Measurements from ENCODE around the gene HIVEP1.

The HIVEP1 gene

GRCh38 chr6:11974089-11974488 lies 38.0 kb upstream of the HIVEP1 start:
- Histone ChIP-seq H3K27me3 (ENCODE audit: control insufficient read depth in 1 of 2, insufficient read depth in 2 of 2, low read length in 2 of 2) (no peaks in the 10 kb centered on the region), H3K27ac (ENCODE audit: low read length) (no peak overlapping the region), H3K4me3 (ENCODE audit: low read length in 2 of 2) (no peak overlapping the region), H3K9me3 (ENCODE audit: control insufficient read depth in 2 of 2, low read length in 2 of 2) (no peaks in the 10 kb centered on the region), H3K4me1 (ENCODE audit: control insufficient read depth, insufficient read depth, low read length) (no peaks in the 10 kb centered on the region), H3K9ac (ENCODE audit: low read length in 2 of 2) (no peak overlapping the region), H3K36me3 (ENCODE audit: control insufficient read depth in 2 of 2, insufficient read depth in 2 of 2, low read length in 2 of 2) (no peaks in the 10 kb centered on the region)

GRCh38 chr6:11975353-11975977 lies 36.6 kb upstream of the HIVEP1 start:
- Histone ChIP-seq H3K4me3 (ENCODE audit: low read length in 2 of 2) (no peak overlapping the region), H3K36me3 (ENCODE audit: control insufficient read depth in 2 of 2, insufficient read depth in 2 of 2, low read length in 2 of 2) (no peaks in the 10 kb centered on the region), H3K9ac (ENCODE audit: low read length in 2 of 2) (no peak overlapping the region), H3K9me3 (ENCODE audit: control insufficient read depth in 2 of 2, low read length in 2 of 2) (no peaks in the 10 kb centered on the region), H3K4me1 (ENCODE audit: control insufficient read depth, insufficient read depth, low read length) (no peaks in the 10 kb centered on the region), H3K27me3 (ENCODE audit: control insufficient read depth in 1 of 2, insufficient read depth in 2 of 2, low read length in 2 of 2) (no peaks in the 10 kb centered on the region), H3K27ac (ENCODE audit: low read length) (no peak overlapping the region)

GRCh38 chr6:11976489-11976888 lies 35.6 kb upstream of the HIVEP1 start:
- H3K9ac ChIP-seq (ENCODE audit: low read length in 2 of 2) = no peak overlapping the region
- H3K27me3 ChIP-seq (ENCODE audit: control insufficient read depth in 1 of 2, insufficient read depth in 2 of 2, low read length in 2 of 2) = no peaks in the 10 kb centered on the region
- H3K9me3 ChIP-seq (ENCODE audit: control insufficient read depth in 2 of 2, low read length in 2 of 2) = no peaks in the 10 kb centered on the region
- H3K27ac ChIP-seq (ENCODE audit: low read length) = no peak overlapping the region
- H3K36me3 ChIP-seq (ENCODE audit: control insufficient read depth in 2 of 2, insufficient read depth in 2 of 2, low read length in 2 of 2) = no peaks in the 10 kb centered on the region
- H3K4me3 ChIP-seq (ENCODE audit: low read length in 2 of 2) = no peak overlapping the region
- no peaks in the 10 kb centered on the region for H3K4me1 ChIP-seq (ENCODE audit: control insufficient read depth, insufficient read depth, low read length)

- no peaks in the 10 kb centered on the region for H3K27me3 ChIP-seq (ENCODE audit: control insufficient read depth in 1 of 2, insufficient read depth in 2 of 2, low read length in 2 of 2)
- H3K4me1 ChIP-seq (ENCODE audit: control insufficient read depth, insufficient read depth, low read length) = no peaks in the 10 kb centered on the region
- no peaks in the 10 kb centered on the region for H3K36me3 ChIP-seq (ENCODE audit: control insufficient read depth in 2 of 2, insufficient read depth in 2 of 2, low read length in 2 of 2)
- H3K9ac ChIP-seq (ENCODE audit: low read length in 2 of 2) = no peak overlapping the region
- no peaks in the 10 kb centered on the region for H3K9me3 ChIP-seq (ENCODE audit: control insufficient read depth in 2 of 2, low read length in 2 of 2)
- H3K27ac ChIP-seq (ENCODE audit: low read length) = no peak overlapping the region
- no peak overlapping the region for H3K4me3 ChIP-seq (ENCODE audit: low read length in 2 of 2)
Observed at GRCh38 chr6:11977193-11977592, 34.9 kb upstream of the HIVEP1 start.

GRCh38 chr6:11977738-11978137 lies 34.4 kb upstream of the HIVEP1 start:
- Histone ChIP-seq H3K27me3 (ENCODE audit: control insufficient read depth in 1 of 2, insufficient read depth in 2 of 2, low read length in 2 of 2) (no peaks in the 10 kb centered on the region), H3K36me3 (ENCODE audit: control insufficient read depth in 2 of 2, insufficient read depth in 2 of 2, low read length in 2 of 2) (no peaks in the 10 kb centered on the region), H3K9ac (ENCODE audit: low read length in 2 of 2) (no peak overlapping the region), H3K4me1 (ENCODE audit: control insufficient read depth, insufficient read depth, low read length) (no peaks in the 10 kb centered on the region), H3K27ac (ENCODE audit: low read length) (no peak overlapping the region), H3K4me3 (ENCODE audit: low read length in 2 of 2) (no peak overlapping the region), H3K9me3 (ENCODE audit: control insufficient read depth in 2 of 2, low read length in 2 of 2) (no peaks in the 10 kb centered on the region)

GRCh38 chr6:11978169-11978987 lies 33.7 kb upstream of the HIVEP1 start:
- Histone ChIP-seq H3K27me3 (ENCODE audit: control insufficient read depth in 1 of 2, insufficient read depth in 2 of 2, low read length in 2 of 2) (no peaks in the 10 kb centered on the region), H3K4me3 (ENCODE audit: low read length in 2 of 2) (no peak overlapping the region), H3K27ac (ENCODE audit: low read length) (no peak overlapping the region), H3K9me3 (ENCODE audit: control insufficient read depth in 2 of 2, low read length in 2 of 2) (no peaks in the 10 kb centered on the region), H3K9ac (ENCODE audit: low read length in 2 of 2) (no peak overlapping the region), H3K36me3 (ENCODE audit: control insufficient read depth in 2 of 2, insufficient read depth in 2 of 2, low read length in 2 of 2) (no peaks in the 10 kb centered on the region), H3K4me1 (ENCODE audit: control insufficient read depth, insufficient read depth, low read length) (no peaks in the 10 kb centered on the region)

- no peak overlapping the region for H3K27ac ChIP-seq (ENCODE audit: low read length)
- H3K4me1 ChIP-seq (ENCODE audit: control insufficient read depth, insufficient read depth, low read length) = no peaks in the 10 kb centered on the region
- H3K36me3 ChIP-seq (ENCODE audit: control insufficient read depth in 2 of 2, insufficient read depth in 2 of 2, low read length in 2 of 2) = no peaks in the 10 kb centered on the region
- H3K4me3 ChIP-seq (ENCODE audit: low read length in 2 of 2) = no peak overlapping the region
- H3K9ac ChIP-seq (ENCODE audit: low read length in 2 of 2) = no peak overlapping the region
- no peaks in the 10 kb centered on the region for H3K27me3 ChIP-seq (ENCODE audit: control insufficient read depth in 1 of 2, insufficient read depth in 2 of 2, low read length in 2 of 2)
- H3K9me3 ChIP-seq (ENCODE audit: control insufficient read depth in 2 of 2, low read length in 2 of 2) = no peaks in the 10 kb centered on the region
Observed at GRCh38 chr6:11979866-11980265, 32.2 kb upstream of the HIVEP1 start.

- Histone ChIP-seq H3K36me3 (ENCODE audit: control insufficient read depth in 2 of 2, insufficient read depth in 2 of 2, low read length in 2 of 2) (no peaks in the 10 kb centered on the region), H3K9me3 (ENCODE audit: control insufficient read depth in 2 of 2, low read length in 2 of 2) (no peaks in the 10 kb centered on the region), H3K9ac (ENCODE audit: low read length in 2 of 2) (no peak overlapping the region), H3K27ac (ENCODE audit: low read length) (no peak overlapping the region), H3K4me1 (ENCODE audit: control insufficient read depth, insufficient read depth, low read length) (no peaks in the 10 kb centered on the region), H3K27me3 (ENCODE audit: control insufficient read depth in 1 of 2, insufficient read depth in 2 of 2, low read length in 2 of 2) (no peaks in the 10 kb centered on the region), H3K4me3 (ENCODE audit: low read length in 2 of 2) (no peak overlapping the region)
Observed at GRCh38 chr6:11983306-11983705, 28.8 kb upstream of the HIVEP1 start.

GRCh38 chr6:11987386-11987785 lies 24.7 kb upstream of the HIVEP1 start:
- Histone ChIP-seq H3K27me3 (ENCODE audit: control insufficient read depth in 1 of 2, insufficient read depth in 2 of 2, low read length in 2 of 2) (no peaks in the 10 kb centered on the region), H3K4me1 (ENCODE audit: control insufficient read depth, insufficient read depth, low read length) (no peaks in the 10 kb centered on the region), H3K9me3 (ENCODE audit: control insufficient read depth in 2 of 2, low read length in 2 of 2) (no peaks in the 10 kb centered on the region), H3K36me3 (ENCODE audit: control insufficient read depth in 2 of 2, insufficient read depth in 2 of 2, low read length in 2 of 2) (no peaks in the 10 kb centered on the region), H3K27ac (ENCODE audit: low read length) (no peak overlapping the region), H3K4me3 (ENCODE audit: low read length in 2 of 2) (no peak overlapping the region), H3K9ac (ENCODE audit: low read length in 2 of 2) (no peak overlapping the region)

- no peak overlapping the region for H3K9ac ChIP-seq (ENCODE audit: low read length in 2 of 2)
- H3K27me3 ChIP-seq (ENCODE audit: control insufficient read depth in 1 of 2, insufficient read depth in 2 of 2, low read length in 2 of 2) = no peaks in the 10 kb centered on the region
- H3K4me3 ChIP-seq (ENCODE audit: low read length in 2 of 2) = no peak overlapping the region
- H3K4me1 ChIP-seq (ENCODE audit: control insufficient read depth, insufficient read depth, low read length) = no peaks in the 10 kb centered on the region
- H3K9me3 ChIP-seq (ENCODE audit: control insufficient read depth in 2 of 2, low read length in 2 of 2) = no peaks in the 10 kb centered on the region
- H3K27ac ChIP-seq (ENCODE audit: low read length) = no peak overlapping the region
- no peaks in the 10 kb centered on the region for H3K36me3 ChIP-seq (ENCODE audit: control insufficient read depth in 2 of 2, insufficient read depth in 2 of 2, low read length in 2 of 2)
Observed at GRCh38 chr6:11989386-11989785, 22.7 kb upstream of the HIVEP1 start.

- Histone ChIP-seq H3K9ac (ENCODE audit: low read length in 2 of 2) (no peak overlapping the region), H3K4me1 (ENCODE audit: control insufficient read depth, insufficient read depth, low read length) (no peaks in the 10 kb centered on the region), H3K9me3 (ENCODE audit: control insufficient read depth in 2 of 2, low read length in 2 of 2) (no peaks in the 10 kb centered on the region), H3K27ac (ENCODE audit: low read length) (no peak overlapping the region), H3K27me3 (ENCODE audit: control insufficient read depth in 1 of 2, insufficient read depth in 2 of 2, low read length in 2 of 2) (no peaks in the 10 kb centered on the region), H3K36me3 (ENCODE audit: control insufficient read depth in 2 of 2, insufficient read depth in 2 of 2, low read length in 2 of 2) (no peaks in the 10 kb centered on the region), H3K4me3 (ENCODE audit: low read length in 2 of 2) (no peak overlapping the region)
Observed at GRCh38 chr6:11992086-11992485, 20.0 kb upstream of the HIVEP1 start.

All from stomach smooth muscle (tissue), 2 donors.